ENCODE data around the gene TPRX2. TPM values are rescaled to one million over a fixed set of nuclear protein-coding genes. Genes with fewer than 3 reads are reported as not detected.
"Not testable (repeated sequence)": the region's sequence is repeated elsewhere in the genome, so short reads cannot be mapped to it uniquely, and the experiment has no call there.

The TPRX2 gene
- total RNA-seq = not detected
- polyA plus RNA-seq = not detected
- long read RNA-seq, donor 1 = 0 reads
- long read RNA-seq, donor 2 = 0 reads
- long read RNA-seq, donor 3 = 0 reads
- long read RNA-seq, donor 4 = 0 reads
- long read RNA-seq, donor 5 = 0 reads
- long read RNA-seq, donor 6 = 0 reads
- long read RNA-seq, donor 7, partial matches to known transcripts = 9 of 9 reads
- long read RNA-seq, donor 7, other reads (novel, unspliced or antisense) = 0 of 9 reads
- long read RNA-seq, donor 8, partial matches to known transcripts = 746 of 778 reads
- long read RNA-seq, donor 8, other reads (novel, unspliced or antisense) = 32 of 778 reads
- long read RNA-seq, donor 9 = 0 reads
- long read RNA-seq, donor 10 = 0 reads

GRCh38 chr19:47858646-47859285 is at the start of gene TPRX2:
Gene TPRX2, plus strand, starts transcription at chr19:47859235. Its CDS starts 12 bp downstream, at chr19:47859247.
- H3K27ac ChIP-seq; intact Hi-C loops (cut with DNase I); H3K9me3 ChIP-seq (replicated peaks in 1 of 3); H3K4me3 ChIP-seq; H3K4me1 ChIP-seq (replicated peaks in 1 of 2); DNase-seq; H3K36me3 ChIP-seq (replicated peaks in 1 of 2); H3K27me3 ChIP-seq: not testable (repeated sequence)
- WGBS, 4 donors = 82 to 97% (median 92%) methylated on average over 5 to 9 of the region's 9 CpGs

GRCh38 chr19:47813304-47813994 is 45.6 kb upstream of the TPRX2 start:
- H3K27me3 ChIP-seq = no peaks in the 10 kb centered on the region
- no peak overlapping the region for H3K27ac ChIP-seq
- TF ChIP-seq POLR2A (IDR thresholded peaks at IDR 0.05) (no peak), CTCF (IDR thresholded peaks at IDR 0.05) (peak; percentile 10 to 60 (median 46))
- WGBS, 4 donors = 35 to 44% (median 38%) methylated on average over 16 to 17 of the region's 17 CpGs
- H3K9me3 ChIP-seq (replicated peaks in 1 of 3) = no peaks in the 10 kb centered on the region
- intact Hi-C loops (cut with DNase I) = loop anchor here in 1 of 2 donors (2.0 kb wide), 1 partner anchor 49 kb away; no protein-coding TSS in a partner anchor
- DNase-seq = peak; percentile 64 to 80 (median 73)
- no peaks in the 10 kb centered on the region for H3K4me1 ChIP-seq (replicated peaks in 1 of 2)
- H3K4me3 ChIP-seq = no peak overlapping the region
- H3K36me3 ChIP-seq (replicated peaks in 1 of 2) = no peaks in the 10 kb centered on the region

GRCh38 chr19:47813995-47814328 is 45.1 kb upstream of the TPRX2 start:
- no peaks in the 10 kb centered on the region for H3K27me3 ChIP-seq
- 59 to 68% (median 62%) methylated on average over 6 to 7 of the region's 7 CpGs for WGBS, 4 donors
- H3K36me3 ChIP-seq (replicated peaks in 1 of 2) = no peaks in the 10 kb centered on the region
- no peaks in the 10 kb centered on the region for H3K9me3 ChIP-seq (replicated peaks in 1 of 3)
- no peaks in the 10 kb centered on the region for H3K4me1 ChIP-seq (replicated peaks in 1 of 2)
- no peak for DNase-seq
- no peak overlapping the region for H3K27ac ChIP-seq
- intact Hi-C loops (cut with DNase I) = loop anchor here in 1 of 2 donors (2.0 kb wide), 1 partner anchor 49 kb away; no protein-coding TSS in a partner anchor
- no peak overlapping the region for H3K4me3 ChIP-seq
- TF ChIP-seq CTCF (IDR thresholded peaks at IDR 0.05) (no peak), POLR2A (IDR thresholded peaks at IDR 0.05) (no peak)

GRCh38 chr19:47816270-47816669 is 42.8 kb upstream of the TPRX2 start:
- H3K27me3 ChIP-seq; H3K36me3 ChIP-seq (replicated peaks in 1 of 2); H3K4me3 ChIP-seq; H3K27ac ChIP-seq; H3K4me1 ChIP-seq (replicated peaks in 1 of 2); intact Hi-C loops (cut with DNase I); DNase-seq; H3K9me3 ChIP-seq (replicated peaks in 1 of 3): not testable (repeated sequence)
- WGBS, 4 donors = 87 to 95% (median 91%) methylated on average over 8 of the region's 8 CpGs

GRCh38 chr19:47818221-47818620 is 40.8 kb upstream of the TPRX2 start:
- DNase-seq; H3K4me1 ChIP-seq (replicated peaks in 1 of 2); H3K36me3 ChIP-seq (replicated peaks in 1 of 2); H3K27me3 ChIP-seq; intact Hi-C loops (cut with DNase I); H3K9me3 ChIP-seq (replicated peaks in 1 of 3); H3K4me3 ChIP-seq; H3K27ac ChIP-seq: not testable (repeated sequence)
- WGBS, 4 donors = 86 to 89% (median 88%) methylated on average over 1 of the region's 1 CpG
